Activated CD4-positive, CD25-positive, alpha-beta regulatory T cell treated with anti-CD3 and anti-CD28 coated beads, Interleukin-2, amount 50 U/mL, for 24 hours (primary cell): ENCODE measurements around the gene FAM78A.
"Not testable (repeated sequence)": the region's sequence is repeated elsewhere in the genome, so short reads cannot be mapped to it uniquely, and the experiment has no call there.

Experiments used
- ATAC-seq, 2 donors: fragments of 150-1000 bp; cut with Tn5 transposase; one replicate each; pipeline ENCODE4 v1.10.0; 2021; ENCODE audit warnings: mild to moderate bottlenecking in 1 of 2, moderate library complexity in 1 of 2

The FAM78A gene

GRCh38 chr9:131236761-131237160 lies 39.5 kb downstream of the FAM78A start:
- ATAC-seq, result no peak

- no peak for ATAC-seq
Measured at GRCh38 chr9:131236161-131236560, 40.1 kb downstream of the FAM78A start.

- no peak for ATAC-seq
Measured at GRCh38 chr9:131235480-131235851, 40.8 kb downstream of the FAM78A start.

- ATAC-seq, result no peak
Measured at GRCh38 chr9:131234799-131235479, 41.4 kb downstream of the FAM78A start.

GRCh38 chr9:131233995-131234394 lies 42.3 kb downstream of the FAM78A start:
- peak in 1 of 2 donors; percentile 8 for ATAC-seq

- ATAC-seq, result peak; percentile 44 to 47
Measured at GRCh38 chr9:131233556-131233955, 42.8 kb downstream of the FAM78A start.

- no peak for ATAC-seq
Measured at GRCh38 chr9:131228988-131229387, 47.3 kb downstream of the FAM78A start.

- ATAC-seq, result no peak
Measured at GRCh38 chr9:131227959-131228460, 48.3 kb downstream of the FAM78A start.

- no peak for ATAC-seq
Measured at GRCh38 chr9:131227112-131227958, 49.0 kb downstream of the FAM78A start.

- no peak for ATAC-seq
Measured at GRCh38 chr9:131226226-131226625, 50.1 kb downstream of the FAM78A start.

- ATAC-seq, result no peak
Measured at GRCh38 chr9:131222460-131222859, 53.9 kb downstream of the FAM78A start.

GRCh38 chr9:131220485-131220884 lies 55.8 kb downstream of the FAM78A start:
- no peak for ATAC-seq

- ATAC-seq, result no peak
Measured at GRCh38 chr9:131218370-131218769, 57.9 kb downstream of the FAM78A start.

- ATAC-seq, result no peak
Measured at GRCh38 chr9:131217331-131218031, 58.8 kb downstream of the FAM78A start.

GRCh38 chr9:131216806-131217205 lies 59.5 kb downstream of the FAM78A start:
- no peak for ATAC-seq

- no peak for ATAC-seq
Measured at GRCh38 chr9:131214876-131215275, 61.4 kb downstream of the FAM78A start.

GRCh38 chr9:131214286-131214856 lies 61.9 kb downstream of the FAM78A start:
- no peak for ATAC-seq

- ATAC-seq, result not testable (repeated sequence)
Measured at GRCh38 chr9:131211920-131212319, 64.4 kb downstream of the FAM78A start.
